B cell (primary cell): ENCODE data around the gene ARAP2. TPM values are rescaled to one million over a fixed set of nuclear protein-coding genes. Genes with fewer than 3 reads are reported as not detected.
A peak's percentile ranks its signal among the peaks of the same experiment; 100 is the strongest.

Source experiments
- ATAC-seq: fragments of 200-7000 bp; cut with Tn5 transposase; one replicate; pipeline ENCODE4 v1.10.0; 2021; ENCODE audit warnings: low read depth, mild to moderate bottlenecking, moderate number of reproducible peaks, moderate library complexity
- CTCF ChIA-PET: fragments of 350-600 bp; sonication (Branson Sonifier 250); formaldehyde crosslinking; loops from one replicate; lab custom pipeline; 2021; ENCODE audit warnings: antibody characterized with exemption, inconsistent platforms; lab: Charles Lee
- POLR2A ChIA-PET: fragments of 350-600 bp; sonication (Branson Sonifier 250); formaldehyde crosslinking; loops from one replicate; lab custom pipeline; 2021; ENCODE audit warnings: antibody characterized with exemption; lab: Charles Lee
- DNase-seq: peaks from one replicate; pipeline ENCODE4 v3.0.0; 2013
- H2AFZ ChIP-seq: 2 replicates; pipeline ENCODE4 v1.6.1; 2012; ENCODE audit warnings: mild to moderate bottlenecking, low read depth, low read length; ENCODE audit not compliant: insufficient read depth, poor library complexity, severe bottlenecking
- H3K27ac ChIP-seq, 2 donors: 1 replicate in 1 of 2; 2 replicates in 1 of 2; pipeline ENCODE4 v1.5.1; 2012 to 2013; ENCODE audit warnings: low read length in 2 of 2, mild to moderate bottlenecking in 2 of 2, moderate library complexity in 1 of 2
- H3K27me3 ChIP-seq, 4 experiments: fragments of 200-600 bp in 1 of 4; sonication (generic) in 1 of 4; replicated peaks in 1 of 4; 1 replicate in 2 of 4; 2 replicates in 2 of 4; pipeline versions ENCODE4 v1.6.1 to v1.7.0; 2013 to 2016; ENCODE audit warnings: low read length in 3 of 4, mild to moderate bottlenecking in 2 of 4, mixed read lengths in 1 of 4, moderate library complexity in 1 of 4; ENCODE audit not compliant: insufficient read depth in 4 of 4, control insufficient read depth in 3 of 4; ENCODE audit errors: control extremely low read depth in 1 of 4
- H3K36me3 ChIP-seq, 2 experiments: replicated peaks in 1 of 2; 1 replicate in 1 of 2; 2 replicates in 1 of 2; pipeline versions ENCODE4 v1.6.1 to v1.7.1; 2013; ENCODE audit warnings: low read length in 1 of 2; ENCODE audit not compliant: insufficient read depth in 2 of 2, control insufficient read depth in 1 of 2; ENCODE audit errors: control extremely low read depth in 1 of 2, extremely low read depth in 1 of 2
- H3K4me1 ChIP-seq, 2 donors: fragments of 200-600 bp in 1 of 2; sonication (generic) in 1 of 2; 1 replicate in 1 of 2; 2 replicates in 1 of 2; pipeline versions ENCODE4 v1.5.1 to v1.6.1; 2013 to 2017; ENCODE audit warnings: low read length in 2 of 2; ENCODE audit not compliant: control insufficient read depth in 2 of 2, insufficient read depth in 2 of 2
- H3K4me2 ChIP-seq: replicated peaks from 2 replicates; pipeline ENCODE3; 2012; ENCODE audit warnings: mild to moderate bottlenecking, low read depth, low read length; ENCODE audit not compliant: poor library complexity, severe bottlenecking
- H3K4me3 ChIP-seq, 5 experiments: fragments of 200-600 bp in 1 of 5; sonication (generic) in 1 of 5; 1 replicate in 3 of 5; 2 replicates in 2 of 5; pipeline versions ENCODE4 v1.5.1 to v1.7.0; 2011 to 2016; ENCODE audit warnings: low read length in 4 of 5, mild to moderate bottlenecking in 4 of 5, low read depth in 2 of 5, control low read depth in 1 of 5, moderate library complexity in 1 of 5; ENCODE audit not compliant: insufficient read depth in 1 of 5; ENCODE audit errors: control extremely low read depth in 1 of 5, extremely low read depth in 1 of 5
- H3K79me2 ChIP-seq: fragments of 200-600 bp; sonication (generic); one replicate; pipeline ENCODE4 v1.6.0; 2016; ENCODE audit warnings: low read length; ENCODE audit not compliant: control insufficient read depth, insufficient read depth
- H3K9ac ChIP-seq: fragments of 200-600 bp; sonication (generic); 2 replicates; pipeline ENCODE4 v1.6.1; 2017; ENCODE audit warnings: mild to moderate bottlenecking, low read length, moderate library complexity
- H3K9me3 ChIP-seq, 3 donors: one replicate each; pipeline versions ENCODE4 v1.6.1 to v1.7.1; 2013; ENCODE audit warnings: low read length in 2 of 3; ENCODE audit not compliant: control insufficient read depth in 2 of 3, insufficient read depth in 1 of 3; ENCODE audit errors: control extremely low read depth in 1 of 3
- H4K20me1 ChIP-seq: 2 replicates; pipeline ENCODE4 v1.6.0; 2012; ENCODE audit warnings: mild to moderate bottlenecking, low read length; ENCODE audit not compliant: insufficient read depth, control insufficient read depth, poor library complexity, severe bottlenecking
- H3K27ac Mint-ChIP-seq: one replicate; pipeline ENCODE4 v1.8.0; 2021; ENCODE audit warnings: mixed read lengths
- H3K27me3 Mint-ChIP-seq: one replicate; pipeline ENCODE4 v1.8.0; 2021; ENCODE audit warnings: mixed read lengths
- H3K4me1 Mint-ChIP-seq: one replicate; pipeline ENCODE4 v1.8.0; 2021; ENCODE audit warnings: mixed read lengths
- H3K4me3 Mint-ChIP-seq: one replicate; pipeline ENCODE4 v1.8.0; 2021; ENCODE audit warnings: mixed read lengths
- H3K9me3 Mint-ChIP-seq: one replicate; pipeline ENCODE4 v1.8.0; 2022; ENCODE audit warnings: mixed read lengths; ENCODE audit not compliant: insufficient read depth
- EZH2 ChIP-seq: IDR thresholded peaks from 2 replicates; pipeline ENCODE4 v1.6.1; 2012; ENCODE audit warnings: borderline replicate concordance, low read depth, mild to moderate bottlenecking, moderate library complexity, low read length; ENCODE audit not compliant: insufficient read depth, poor library complexity, severe bottlenecking
- WGBS: methylation state at CpG from one replicate; pipeline ENCODE4 v1.1.5; 2013; ENCODE audit warnings: missing lambda C conversion rate; ENCODE audit not compliant: insufficient coverage; 5-methylcytosine and 5-hydroxymethylcytosine counted together
- intact Hi-C: fragments of 100-400 bp; cut with micrococcal nuclease; formaldehyde crosslinking; loops from one replicate; pipeline ENCODE4 v1.10.0; 2022
- polyA plus RNA-seq: library from polyadenylated mRNA; depleted of rRNA; stranded (reverse); fragments of >200 nt; gene quantifications from 2 replicates; pipeline ENCODE4 v1.2.3, GENCODE V29; 2012
- total RNA-seq, 2 donors: library from RNA; stranded (reverse); fragments of 120-200 nt in 1 of 2; gene quantifications; 1 replicate in 1 of 2; 2 replicates in 1 of 2; pipeline versions ENCODE4 v1.2.3 to v1.2.4, GENCODE V29; 2013 to 2022
- TF ChIP-seq, protein P1 (sequence below): fragments of 200-600 bp; IDR thresholded peaks from one replicate; pipeline ENCODE4 v1.8.0; 2022; ENCODE audit warnings: antibody characterized with exemption, mild to moderate bottlenecking

Gene ARAP2
- total and polyA plus RNA-seq, 2 donors (not counting 1 experiment from before 2014, with no cell fraction given) = 13.2 to 88.0 TPM

DNA sequence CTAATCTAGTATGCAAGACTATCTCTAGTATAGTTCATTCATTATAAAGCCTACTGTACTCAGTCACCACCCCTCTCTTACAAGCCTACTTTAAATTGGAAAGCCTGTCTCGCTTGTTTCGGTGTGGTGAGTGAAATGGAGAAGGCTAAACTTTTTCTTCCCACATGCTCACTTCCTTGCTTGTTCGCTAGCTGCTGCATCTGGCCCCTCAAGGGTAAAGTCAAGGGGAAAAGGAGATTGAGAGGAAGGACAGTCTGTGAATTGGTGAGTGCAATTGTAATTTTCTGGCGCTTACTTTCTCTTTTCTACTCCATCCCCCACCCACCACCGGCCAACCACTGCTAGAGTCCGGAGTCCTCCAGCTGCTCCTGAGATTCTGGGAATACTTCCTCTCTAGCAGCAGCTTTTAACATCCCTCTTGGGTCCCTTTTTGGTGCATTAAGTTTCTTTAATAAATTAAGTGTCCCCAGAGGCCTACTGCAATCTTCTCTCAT is 12.1 kb upstream of the ARAP2 start:
- ChIA-PET POLR2A (no interaction called here), CTCF (no interaction called here)
- intact Hi-C loops = no loop called here
- Histone ChIP-seq H3K4me1 (peaks cover 22 to 26% of the 10 kb centered on the region in 2 donors), H3K36me3 (no peaks in the 10 kb centered on the region), H3K27me3 (no peaks in the 10 kb centered on the region), H3K9me3 (no peaks in the 10 kb centered on the region), H3K4me3 (peak overlapping the region in 4 of 5 experiments; percentile 0 to 61 (median 22)), H2AFZ (peak overlapping the region; percentile 83), H3K27ac (peak overlapping the region; percentile 73 to 80), H3K9ac (peak overlapping the region; percentile 52), H3K4me2 (peak overlapping the region; percentile 75), H4K20me1 (no peaks in the 10 kb centered on the region), H3K79me2 (peaks cover 4% of the 10 kb centered on the region)
- TF ChIP-seq, protein P1, sequence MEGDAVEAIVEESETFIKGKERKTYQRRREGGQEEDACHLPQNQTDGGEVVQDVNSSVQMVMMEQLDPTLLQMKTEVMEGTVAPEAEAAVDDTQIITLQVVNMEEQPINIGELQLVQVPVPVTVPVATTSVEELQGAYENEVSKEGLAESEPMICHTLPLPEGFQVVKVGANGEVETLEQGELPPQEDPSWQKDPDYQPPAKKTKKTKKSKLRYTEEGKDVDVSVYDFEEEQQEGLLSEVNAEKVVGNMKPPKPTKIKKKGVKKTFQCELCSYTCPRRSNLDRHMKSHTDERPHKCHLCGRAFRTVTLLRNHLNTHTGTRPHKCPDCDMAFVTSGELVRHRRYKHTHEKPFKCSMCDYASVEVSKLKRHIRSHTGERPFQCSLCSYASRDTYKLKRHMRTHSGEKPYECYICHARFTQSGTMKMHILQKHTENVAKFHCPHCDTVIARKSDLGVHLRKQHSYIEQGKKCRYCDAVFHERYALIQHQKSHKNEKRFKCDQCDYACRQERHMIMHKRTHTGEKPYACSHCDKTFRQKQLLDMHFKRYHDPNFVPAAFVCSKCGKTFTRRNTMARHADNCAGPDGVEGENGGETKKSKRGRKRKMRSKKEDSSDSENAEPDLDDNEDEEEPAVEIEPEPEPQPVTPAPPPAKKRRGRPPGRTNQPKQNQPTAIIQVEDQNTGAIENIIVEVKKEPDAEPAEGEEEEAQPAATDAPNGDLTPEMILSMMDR = no peak
- TF ChIP-seq EZH2 = no peak
- WGBS = 20% methylated on average over 2 of the region's 6 CpGs
- H3K9me3 Mint-ChIP-seq = peaks cover 1% of the 10 kb centered on the region
- no peak for ATAC-seq
- H3K27me3 Mint-ChIP-seq = no peaks in the 10 kb centered on the region
- peak overlapping the region; percentile 94 for H3K27ac Mint-ChIP-seq
- peak overlapping the region; percentile 79 for H3K4me3 Mint-ChIP-seq
- H3K4me1 Mint-ChIP-seq = peaks cover 32% of the 10 kb centered on the region
- DNase-seq = peak; percentile 28

DNA sequence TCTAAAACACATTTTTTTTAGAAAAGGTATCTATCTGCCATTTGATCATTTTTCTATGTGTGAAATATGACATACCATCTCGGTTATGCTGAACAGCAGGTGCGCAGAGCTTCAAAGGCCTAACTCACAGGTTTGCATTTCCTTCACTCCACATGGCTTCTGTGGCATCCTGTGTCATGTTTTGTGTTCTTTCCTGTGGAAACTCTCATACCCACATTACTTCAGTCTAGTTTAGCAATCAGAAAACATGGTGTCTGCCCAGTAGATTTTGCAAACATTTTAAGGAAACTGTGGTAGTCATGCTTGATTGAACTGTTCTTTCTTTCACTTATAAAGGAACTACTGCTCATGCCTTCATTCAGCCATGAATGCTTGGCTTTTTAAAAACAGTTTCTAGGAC is 11.3 kb upstream of the ARAP2 start:
- Mint-ChIP-seq H3K27ac (peak overlapping the region; percentile 93), H3K27me3 (no peaks in the 10 kb centered on the region), H3K4me3 (peak overlapping the region; percentile 78), H3K9me3 (no peaks in the 10 kb centered on the region), H3K4me1 (peaks cover 32% of the 10 kb centered on the region)
- ChIA-PET CTCF (interaction anchor here (0.7 to 3.9 kb wide), 2 partner anchors 12 to 144 kb away, joined by 3 to 34 read pairs; partner anchors contain the start of gene ARAP2), POLR2A (interaction anchor here (0.6 to 1.9 kb wide), 2 partner anchors 11 to 78 kb away, joined by 5 to 16 read pairs; partner anchors contain the start of gene ARAP2)
- Histone ChIP-seq H3K79me2 (peaks cover 4% of the 10 kb centered on the region), H3K27ac (peak overlapping the region; percentile 13 to 80), H3K9ac (peak overlapping the region; percentile 21), H3K4me2 (peak overlapping the region; percentile 75), H3K4me1 (peaks cover 22 to 26% of the 10 kb centered on the region in 2 donors), H3K27me3 (no peaks in the 10 kb centered on the region), H3K4me3 (peak overlapping the region in 4 of 5 experiments; percentile 15 to 61 (median 18)), H4K20me1 (no peaks in the 10 kb centered on the region), H3K36me3 (no peaks in the 10 kb centered on the region), H2AFZ (peak overlapping the region; percentile 26), H3K9me3 (no peaks in the 10 kb centered on the region)
- intact Hi-C loops = loop anchor here (1.0 to 2.0 kb wide), 4 partner anchors 11 to 69 kb away; partner anchors contain the start of gene ARAP2
- TF ChIP-seq, protein P1 = no peak
- no peak for TF ChIP-seq EZH2
- DNase-seq = peak; percentile 76
- ATAC-seq = peak; percentile 92
- WGBS = 0% methylated on average over 2 of the region's 2 CpGs
